HuH-7 (cell line): ENCODE data around the gene ACE.

Source experiments
- DNase-seq: peaks from one replicate; pipeline ENCODE4 v3.0.0; 2011; ENCODE audit warnings: low spot score

ACE gene

GRCh38 chr17:63516910-63517824 lies 40.3 kb downstream of the ACE start:
- DNase-seq = no peak

DNA sequence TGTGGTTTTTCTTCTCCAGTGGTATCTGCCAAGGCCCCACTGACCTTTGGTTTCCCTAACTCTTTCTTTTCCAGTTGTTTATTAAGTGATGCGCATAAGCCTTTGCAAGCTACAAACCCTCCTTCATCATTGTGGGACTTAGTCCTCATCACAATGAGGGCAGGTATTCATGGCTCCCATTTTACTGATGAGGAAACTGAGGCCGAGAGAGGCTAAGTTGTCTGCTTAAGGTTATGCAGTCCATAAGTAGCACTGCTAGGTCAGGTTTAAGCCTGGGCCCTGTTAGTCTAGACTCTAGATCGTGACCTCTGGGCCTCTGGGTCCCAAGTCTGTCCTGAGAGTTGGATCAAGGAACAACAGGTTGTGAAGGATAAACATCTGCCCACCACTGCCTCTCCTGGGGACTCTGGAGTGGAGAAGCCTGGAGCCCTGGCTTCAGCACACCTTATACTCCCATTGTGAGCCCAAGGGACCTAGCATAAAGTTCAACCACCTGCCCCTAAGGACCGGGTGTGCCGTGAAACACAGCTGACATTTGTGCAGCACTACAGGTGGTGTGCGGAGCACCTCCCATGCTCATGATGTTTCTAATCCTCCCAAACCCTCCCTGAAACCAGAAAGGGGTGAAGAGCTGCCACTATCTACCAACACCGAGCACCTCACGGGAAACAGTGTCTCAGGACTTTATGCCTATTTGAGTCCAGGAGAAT lies 41.1 kb downstream of the ACE start:
- DNase-seq = no peak

DNA sequence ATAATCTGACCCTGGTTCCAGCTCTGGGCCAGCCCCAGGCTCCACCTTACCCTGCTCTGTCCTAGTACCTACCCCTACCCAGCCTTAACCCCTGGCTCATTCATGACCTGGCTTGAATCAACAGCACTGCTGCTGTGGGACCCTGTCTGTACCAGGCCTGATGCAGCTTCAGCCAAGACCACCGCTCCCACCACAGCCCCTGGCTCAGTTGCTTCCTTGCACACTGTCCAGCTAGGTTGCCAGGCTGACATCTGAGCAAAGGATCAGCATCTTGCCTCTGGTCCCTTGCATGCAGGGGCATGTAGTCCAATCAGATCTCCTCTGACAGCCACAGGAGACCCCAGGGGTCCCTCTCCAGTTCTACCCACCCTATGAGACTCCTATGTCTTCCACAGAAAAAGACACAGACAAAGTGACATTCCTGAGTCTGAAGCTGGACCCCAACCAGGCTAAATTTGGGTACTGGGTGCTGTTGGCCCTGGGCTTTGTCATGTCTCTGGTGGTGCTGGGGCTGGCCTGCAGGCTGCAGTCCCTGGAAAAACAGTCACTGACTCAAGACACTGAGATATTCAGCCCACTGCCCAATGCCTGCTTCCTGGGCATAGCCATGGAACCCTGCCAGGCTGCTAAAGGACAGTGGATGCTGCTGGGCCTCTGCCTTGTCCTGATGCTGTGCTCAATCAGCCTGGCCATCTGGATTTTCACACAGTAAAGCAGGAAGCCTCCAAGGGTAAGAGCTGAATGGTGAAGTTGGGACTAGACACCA lies 42.4 kb downstream of the ACE start:
- DNase-seq = no peak

DNA sequence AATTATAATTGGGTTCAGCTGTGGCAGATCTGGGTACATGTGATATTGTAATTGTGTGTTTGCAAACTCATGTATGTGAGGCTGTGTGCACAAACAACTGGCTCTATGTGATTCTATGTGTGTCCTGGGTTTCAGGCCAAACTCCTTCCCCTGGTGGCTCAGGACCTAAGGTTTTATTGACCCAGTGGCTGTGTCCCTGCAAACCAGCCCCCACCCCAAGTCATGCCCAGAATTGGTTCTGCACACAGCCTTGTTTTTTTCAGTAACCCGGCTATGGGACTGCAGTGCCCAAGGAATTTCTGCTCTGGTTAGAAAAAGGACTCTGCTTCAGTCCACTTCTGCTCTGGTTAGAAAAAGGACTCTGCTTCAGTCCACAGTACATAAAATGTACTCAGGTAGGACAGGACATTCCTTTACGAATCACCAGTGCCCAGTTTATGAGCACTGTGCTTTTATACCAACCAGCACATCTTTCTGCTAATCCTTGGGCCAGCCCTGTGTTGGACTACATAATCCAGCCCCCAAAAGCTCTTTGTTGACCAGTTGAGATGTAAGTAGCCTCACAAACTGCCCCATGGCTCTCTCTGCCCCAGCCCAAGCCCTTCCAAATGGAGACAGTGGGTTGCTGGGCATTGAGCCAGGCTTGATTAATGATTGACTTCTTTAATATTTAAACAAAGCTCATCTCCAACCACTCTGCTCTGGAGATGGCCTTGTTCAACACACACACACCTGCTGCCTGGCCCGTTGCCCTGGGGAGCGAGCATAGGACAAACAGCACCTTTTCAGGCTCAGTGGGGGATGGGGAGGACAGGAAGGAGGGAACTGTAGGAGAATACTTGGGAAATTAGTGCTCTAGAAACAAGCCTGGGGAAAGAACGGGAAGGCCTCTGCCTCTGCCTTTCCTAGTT lies 43.4 kb downstream of the ACE start:
- peak; percentile 65 for DNase-seq

GRCh38 chr17:63523253-63523855 lies 46.5 kb downstream of the ACE start, which contains the start of gene KCNH6:
Gene KCNH6, plus strand, starts transcription at chr17:63523358. Its CDS starts 56 bp downstream, at chr17:63523414.
- no peak for DNase-seq

- DNase-seq = no peak
Observed at GRCh38 chr17:63524051-63524450, 47.2 kb downstream of the ACE start.

DNA sequence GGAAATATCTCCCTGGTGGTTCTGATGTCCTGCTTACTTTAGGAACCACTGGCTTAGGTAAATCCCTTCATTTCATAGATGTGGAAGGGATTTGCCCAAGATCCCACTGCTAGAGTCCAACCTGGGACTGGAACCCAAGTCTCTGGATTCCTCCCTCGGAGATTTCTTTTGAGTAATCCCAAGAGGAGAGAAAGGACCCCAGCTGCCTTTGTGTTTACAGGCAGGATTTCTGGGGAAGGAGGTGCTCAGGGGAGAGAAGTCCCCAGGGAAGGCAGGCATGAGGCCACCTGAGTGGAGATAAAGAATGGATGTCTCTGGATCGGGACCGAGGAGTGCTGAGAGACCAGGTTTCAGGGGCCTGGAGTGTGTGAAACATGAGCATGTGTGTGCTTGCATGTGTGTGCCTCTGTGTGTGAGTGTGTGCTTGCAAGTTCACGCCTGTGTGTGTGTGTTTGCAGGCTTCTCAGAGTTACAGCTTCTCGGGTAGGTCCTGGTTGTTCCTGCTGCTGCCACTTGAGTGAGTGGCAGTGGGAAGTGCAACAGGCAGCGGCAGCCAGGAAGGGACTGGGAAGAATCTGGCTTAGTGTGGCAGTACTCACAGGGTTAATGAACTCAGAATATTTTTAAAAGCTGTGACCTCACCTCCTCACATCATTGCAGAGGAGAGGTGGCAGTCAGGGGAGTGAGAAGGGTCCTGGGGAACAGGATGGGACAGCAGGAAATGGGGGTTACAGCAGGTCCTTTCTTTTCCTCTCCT lies 48.5 kb downstream of the ACE start:
- no peak for DNase-seq

DNA sequence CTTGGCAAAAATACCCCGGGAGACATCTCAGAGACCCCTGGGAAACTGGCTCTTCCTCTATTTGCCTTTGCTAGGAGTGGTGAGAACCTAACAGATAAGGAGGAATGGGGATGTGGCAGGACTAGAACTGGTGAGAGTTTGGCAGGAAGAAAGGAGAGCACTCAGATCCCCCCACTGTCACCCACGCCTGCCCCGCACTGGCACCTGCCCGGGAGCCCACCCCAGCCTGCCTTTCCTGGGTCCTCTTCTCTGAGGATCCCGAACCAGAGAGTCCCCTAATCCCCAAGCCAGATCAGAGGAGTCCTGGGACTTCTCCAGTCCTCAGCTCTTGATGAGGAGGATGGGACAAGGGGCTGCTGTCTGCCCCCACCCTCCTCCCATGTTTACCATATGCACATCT lies 50.0 kb downstream of the ACE start:
- no peak for DNase-seq

DNA sequence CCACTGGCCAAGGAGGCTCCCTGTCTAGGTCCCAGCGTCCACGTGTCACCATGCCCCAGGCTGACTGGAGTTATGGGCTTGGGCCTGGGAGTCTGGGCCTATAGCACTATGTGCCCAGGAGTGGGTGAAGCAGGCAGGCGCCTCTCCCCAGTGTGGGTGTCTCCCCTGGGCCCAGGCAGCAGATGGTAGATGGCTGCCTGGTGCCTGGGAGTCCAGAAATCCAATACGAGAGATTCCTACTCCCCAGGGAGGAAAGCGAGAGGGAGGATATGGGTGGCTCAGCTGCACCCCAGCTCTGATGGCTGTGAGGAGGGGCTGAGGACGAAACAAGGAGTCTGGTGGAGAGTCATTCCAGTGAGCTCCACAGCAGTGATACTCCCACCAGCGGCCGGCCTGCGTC lies 51.3 kb downstream of the ACE start:
- DNase-seq = no peak

- no peak for DNase-seq
Observed at GRCh38 chr17:63529711-63530556, 53.1 kb downstream of the ACE start.

- DNase-seq = no peak
Observed at GRCh38 chr17:63530557-63531021, 53.7 kb downstream of the ACE start.

- DNase-seq = peak; percentile 72
Observed at GRCh38 chr17:63531022-63531965, 54.4 kb downstream of the ACE start.

DNA sequence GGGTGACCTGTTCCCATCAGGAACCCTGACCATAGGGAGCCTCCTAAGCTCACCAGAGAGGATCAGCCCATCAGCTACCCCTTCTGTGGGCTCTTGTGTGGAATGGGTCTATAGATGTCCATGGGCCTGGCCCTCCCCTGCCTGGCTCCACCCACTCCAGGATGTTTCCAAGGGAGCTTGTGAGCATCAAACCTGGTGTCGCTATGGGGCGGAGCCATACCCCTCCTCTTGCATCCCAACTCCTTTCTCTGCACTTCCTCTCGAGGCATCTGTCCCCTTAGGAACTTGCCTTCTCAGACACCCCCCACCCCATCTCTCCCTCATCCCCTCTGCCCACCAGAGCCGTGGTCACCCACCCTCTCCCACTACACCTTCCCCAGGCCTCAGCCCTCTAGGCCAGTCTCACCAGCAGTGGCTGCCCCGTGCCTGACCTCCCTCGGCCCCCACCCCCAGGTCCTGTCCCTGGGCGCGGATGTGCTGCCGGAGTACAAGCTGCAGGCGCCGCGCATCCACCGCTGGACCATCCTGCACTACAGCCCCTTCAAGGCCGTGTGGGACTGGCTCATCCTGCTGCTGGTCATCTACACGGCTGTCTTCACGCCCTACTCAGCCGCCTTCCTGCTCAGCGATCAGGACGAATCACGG lies 56.7 kb downstream of the ACE start:
- no peak for DNase-seq

GRCh38 chr17:63534078-63534570 lies 57.3 kb downstream of the ACE start:
- DNase-seq = no peak

DNA sequence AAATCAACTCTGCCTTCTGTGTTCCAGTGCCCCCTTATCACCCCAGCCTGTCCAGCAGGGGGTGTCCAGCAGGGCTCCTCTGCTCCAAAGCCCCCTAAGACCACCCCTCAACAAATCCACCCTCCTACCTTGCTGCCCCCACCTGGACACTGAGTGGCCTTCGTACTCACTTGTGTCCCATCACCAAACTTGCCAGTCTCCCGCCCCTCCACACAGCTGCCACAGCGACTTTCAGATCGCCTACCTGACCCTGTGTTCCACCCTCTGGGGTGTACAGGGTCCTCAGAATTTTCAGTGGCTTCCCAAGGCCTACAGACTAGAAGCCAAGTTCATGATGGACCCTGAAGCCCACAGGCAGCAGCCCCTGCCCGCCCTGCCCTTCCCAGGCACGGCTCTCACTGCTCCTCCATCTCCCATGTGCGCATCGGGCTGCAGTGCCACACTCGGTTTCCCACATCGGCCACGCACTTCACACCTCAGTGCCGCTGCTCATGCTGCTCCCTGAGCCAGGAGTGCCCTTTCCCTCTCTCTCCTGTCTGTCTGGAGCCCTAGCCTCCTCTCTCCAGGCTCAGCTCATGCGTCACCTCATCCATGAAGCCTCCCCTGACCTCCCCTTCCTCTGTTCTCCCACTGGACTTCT lies 58.1 kb downstream of the ACE start:
- DNase-seq = no peak

DNA sequence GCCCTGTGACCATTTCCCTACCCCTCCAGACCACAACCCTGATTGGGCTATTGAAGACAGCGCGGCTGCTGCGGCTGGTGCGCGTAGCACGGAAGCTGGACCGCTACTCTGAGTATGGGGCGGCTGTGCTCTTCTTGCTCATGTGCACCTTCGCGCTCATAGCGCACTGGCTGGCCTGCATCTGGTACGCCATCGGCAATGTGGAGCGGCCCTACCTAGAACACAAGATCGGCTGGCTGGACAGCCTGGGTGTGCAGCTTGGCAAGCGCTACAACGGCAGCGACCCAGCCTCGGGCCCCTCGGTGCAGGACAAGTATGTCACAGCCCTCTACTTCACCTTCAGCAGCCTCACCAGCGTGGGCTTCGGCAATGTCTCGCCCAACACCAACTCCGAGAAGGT lies 58.8 kb downstream of the ACE start:
- DNase-seq = no peak

- no peak for DNase-seq
Observed at GRCh38 chr17:63537001-63537400, 60.1 kb downstream of the ACE start.
